HL-60 (cell line): ENCODE data around the gene CPB1.

ENCODE experiments used
- CTCF ChIP-seq: IDR thresholded peaks from one replicate; pipeline ENCODE4 v1.5.1; 2011; ENCODE audit warnings: low read length, control low read depth, inconsistent platforms; ENCODE audit not compliant: insufficient read depth
- POLR2AphosphoS5 ChIP-seq: IDR thresholded peaks from 2 replicates; pipeline ENCODE4 v1.6.1; 2012; ENCODE audit warnings: low read depth
- REST ChIP-seq: IDR thresholded peaks from 2 replicates; pipeline ENCODE4 v1.6.1; 2012; ENCODE audit warnings: low read depth; ENCODE audit not compliant: insufficient replicate concordance
- SPI1 ChIP-seq: IDR thresholded peaks from 2 replicates; pipeline ENCODE4 v1.6.1; 2012; ENCODE audit warnings: low read depth, mild to moderate bottlenecking, borderline replicate concordance

- TF ChIP-seq CTCF (no peak), SPI1 (no peak), POLR2AphosphoS5 (no peak), REST (no peak)
Observed at GRCh38 chr3:148863814-148864213, 36.2 kb downstream of the CPB1 start.
